ENCODE data around the gene LYPD8. TPM values are rescaled to one million over a fixed set of nuclear protein-coding genes. Genes with fewer than 3 reads are reported as not detected.

The LYPD8 gene
- total RNA-seq, 1 experiment from 2014 or later = not detected

- TF ChIP-seq, protein P1, sequence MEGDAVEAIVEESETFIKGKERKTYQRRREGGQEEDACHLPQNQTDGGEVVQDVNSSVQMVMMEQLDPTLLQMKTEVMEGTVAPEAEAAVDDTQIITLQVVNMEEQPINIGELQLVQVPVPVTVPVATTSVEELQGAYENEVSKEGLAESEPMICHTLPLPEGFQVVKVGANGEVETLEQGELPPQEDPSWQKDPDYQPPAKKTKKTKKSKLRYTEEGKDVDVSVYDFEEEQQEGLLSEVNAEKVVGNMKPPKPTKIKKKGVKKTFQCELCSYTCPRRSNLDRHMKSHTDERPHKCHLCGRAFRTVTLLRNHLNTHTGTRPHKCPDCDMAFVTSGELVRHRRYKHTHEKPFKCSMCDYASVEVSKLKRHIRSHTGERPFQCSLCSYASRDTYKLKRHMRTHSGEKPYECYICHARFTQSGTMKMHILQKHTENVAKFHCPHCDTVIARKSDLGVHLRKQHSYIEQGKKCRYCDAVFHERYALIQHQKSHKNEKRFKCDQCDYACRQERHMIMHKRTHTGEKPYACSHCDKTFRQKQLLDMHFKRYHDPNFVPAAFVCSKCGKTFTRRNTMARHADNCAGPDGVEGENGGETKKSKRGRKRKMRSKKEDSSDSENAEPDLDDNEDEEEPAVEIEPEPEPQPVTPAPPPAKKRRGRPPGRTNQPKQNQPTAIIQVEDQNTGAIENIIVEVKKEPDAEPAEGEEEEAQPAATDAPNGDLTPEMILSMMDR (IDR thresholded peaks at IDR 0.05; ENCODE audit: unreplicated experiment) = no peak
- peak; percentile 57 for DNase-seq (ENCODE audit: unreplicated experiment)
- peak overlapping the region; percentile 68 for H3K27ac Mint-ChIP-seq (ENCODE audit: low read depth, unreplicated experiment)
- H3K27me3 Mint-ChIP-seq (ENCODE audit: insufficient read depth, unreplicated experiment) = no peaks in the 10 kb centered on the region
- H3K9me3 Mint-ChIP-seq (ENCODE audit: unreplicated experiment) = peaks cover 6% of the 10 kb centered on the region
- peaks cover 6% of the 10 kb centered on the region for H3K36me3 Mint-ChIP-seq (ENCODE audit: insufficient read depth, unreplicated experiment)
- ChIA-PET POLR2A (interaction anchor here (0.9 kb wide), 1 partner anchor 155 kb away, joined by 3 read pairs; no protein-coding TSS in a partner anchor), CTCF (interaction anchor here (0.6 to 4.6 kb wide), 9 partner anchors 9 to 452 kb away, joined by 3 to 25 read pairs (median 4); no protein-coding TSS in a partner anchor)
- no TSS peak for BruUV-seq (replicated peaks)
- no peak overlapping the region for H3K4me3 Mint-ChIP-seq (ENCODE audit: unreplicated experiment)
- peaks cover 29% of the 10 kb centered on the region for H3K4me1 Mint-ChIP-seq (ENCODE audit: insufficient read depth, unreplicated experiment)
- intact Hi-C loops (cut with micrococcal nuclease) = no loop called here
Measured at GRCh38 chr1:248695451-248696132, 60.0 kb downstream of the LYPD8 start.

DNA sequence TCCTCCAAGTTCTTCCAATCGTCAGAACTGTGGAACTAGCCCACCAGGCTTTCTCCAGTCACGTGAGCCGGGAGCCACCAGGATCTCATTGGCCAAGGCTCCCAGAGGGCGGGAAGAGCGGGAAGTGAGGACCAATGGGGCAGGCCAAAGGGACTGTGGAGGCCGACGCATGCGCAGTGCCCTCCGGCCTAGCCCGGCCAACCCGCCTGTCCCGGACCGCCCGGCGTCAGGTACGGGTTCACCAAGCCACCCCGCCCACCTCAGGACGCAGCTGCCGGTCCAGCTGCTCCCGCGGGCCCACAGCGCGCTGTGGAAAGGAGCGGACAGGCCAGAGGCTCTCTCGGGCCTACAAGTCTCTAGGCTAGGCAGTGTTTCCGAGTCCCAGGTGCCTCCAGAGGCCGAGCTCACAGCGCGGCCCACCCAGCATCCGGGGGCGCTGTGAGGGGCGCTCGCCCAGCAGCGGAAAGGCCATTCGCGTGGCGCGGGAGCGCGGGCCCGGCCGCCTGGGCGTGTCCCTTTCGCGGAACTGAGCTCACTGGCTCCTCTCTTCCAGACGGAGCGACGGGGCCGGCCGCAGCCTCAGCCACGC is 63.9 kb downstream of the LYPD8 start:
- TF ChIP-seq, protein P1 (IDR thresholded peaks at IDR 0.05; ENCODE audit: unreplicated experiment) = no peak
- H3K4me1 Mint-ChIP-seq (ENCODE audit: insufficient read depth, unreplicated experiment) = peaks cover 43% of the 10 kb centered on the region
- H3K9me3 Mint-ChIP-seq (ENCODE audit: unreplicated experiment) = peaks cover 11% of the 10 kb centered on the region
- no peak overlapping the region for H3K27ac Mint-ChIP-seq (ENCODE audit: low read depth, unreplicated experiment)
- intact Hi-C loops (cut with micrococcal nuclease) = no loop called here
- ChIA-PET POLR2A (interaction anchor here (1.1 kb wide), 1 partner anchor 223 kb away, joined by 3 read pairs; no protein-coding TSS in a partner anchor), CTCF (interaction anchor here (0.6 to 4.3 kb wide), 4 partner anchors 8 to 439 kb away, joined by 3 to 19 read pairs (median 7); no protein-coding TSS in a partner anchor)
- no peak overlapping the region for H3K4me3 Mint-ChIP-seq (ENCODE audit: unreplicated experiment)
- DNase-seq (ENCODE audit: unreplicated experiment) = no peak
- no TSS peak for BruUV-seq (replicated peaks)
- H3K36me3 Mint-ChIP-seq (ENCODE audit: insufficient read depth, unreplicated experiment) = peaks cover 6% of the 10 kb centered on the region
- H3K27me3 Mint-ChIP-seq (ENCODE audit: insufficient read depth, unreplicated experiment) = no peaks in the 10 kb centered on the region

Other genes starting within 250 kb of the LYPD8 start
- not detected in 2 replicates for gene OR2G6, start 247.7 kb downstream of the LYPD8 start, total RNA-seq (2022)
- not detected in 2 replicates for gene OR2T29, start 193.0 kb downstream of the LYPD8 start, total RNA-seq (2022)
- gene OR2T34, start 181.0 kb downstream of the LYPD8 start, total RNA-seq (2022) = not detected in 2 replicates
- not detected in 2 replicates for gene OR2T10, start 158.1 kb downstream of the LYPD8 start, total RNA-seq (2022)
- not detected in 2 replicates for gene OR2T11, start 120.7 kb downstream of the LYPD8 start, total RNA-seq (2022)
- gene OR2T35, start 110.5 kb downstream of the LYPD8 start, total RNA-seq (2022) = not detected in 2 replicates
- not detected in 2 replicates for gene OR2T27, start 100.2 kb downstream of the LYPD8 start, total RNA-seq (2022)
- gene OR14I1, start 53.0 kb downstream of the LYPD8 start, total RNA-seq (2022) = not detected in 2 replicates
- gene SH3BP5L, start 70.2 kb upstream of the LYPD8 start, total RNA-seq (2022) = 31.5 and 34.0 TPM in 2 replicates
- 35.8 and 36.2 TPM in 2 replicates for gene ZNF672, start 82.5 kb upstream of the LYPD8 start, total RNA-seq (2022)
- gene ZNF692, start 103.3 kb upstream of the LYPD8 start, total RNA-seq (2022) = 88.8 and 103 TPM in 2 replicates
- gene PGBD2, start 150.5 kb upstream of the LYPD8 start, total RNA-seq (2022) = 5.2 and 5.9 TPM in 2 replicates

Measured in MCF 10A (cell line).